AG09309 (cell line): ENCODE data around the gene GARS1.
"Not testable (repeated sequence)": the region's sequence is repeated elsewhere in the genome, so short reads cannot be mapped to it uniquely, and the experiment has no call there.

Experiments
- DNase-seq: peaks from one replicate; pipeline ENCODE4 v3.0.0-alpha.2; 2010; ENCODE audit warnings: low read depth
- H3K4me3 ChIP-seq: 2 replicates; pipeline ENCODE4 v1.5.1; 2011; ENCODE audit warnings: mild to moderate bottlenecking, low read depth, low read length, moderate library complexity; ENCODE audit not compliant: control insufficient read depth
- TF ChIP-seq, protein P1 (sequence below): IDR thresholded peaks from 2 replicates; pipeline ENCODE4 v1.5.1; 2011; ENCODE audit warnings: mild to moderate bottlenecking, low read depth, low read length, inconsistent platforms; ENCODE audit not compliant: insufficient read depth, control insufficient read depth; ENCODE audit errors: missing control alignments

GARS1 gene

DNA sequence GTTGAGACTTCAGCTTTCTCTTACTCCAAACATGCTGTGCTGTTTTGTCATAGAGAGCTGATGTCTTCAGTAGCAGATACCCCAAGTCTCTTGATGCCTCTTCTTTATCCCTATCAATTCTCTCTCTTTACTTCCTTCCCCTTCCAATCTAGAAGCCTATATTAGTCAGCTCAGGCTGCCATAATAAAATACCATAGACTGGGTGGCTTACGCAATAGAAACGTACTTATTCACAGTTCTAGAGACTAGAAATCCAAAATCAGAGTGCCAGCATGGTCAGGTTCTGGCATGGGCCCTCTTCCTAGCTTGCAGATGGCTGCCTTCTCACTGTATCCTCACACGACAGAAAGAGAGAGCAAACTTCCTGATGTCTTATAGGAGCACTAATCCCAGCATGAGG lies 9.0 kb upstream of the GARS1 start:
- H3K4me3 ChIP-seq: no peak overlapping the region
- TF ChIP-seq, protein P1, sequence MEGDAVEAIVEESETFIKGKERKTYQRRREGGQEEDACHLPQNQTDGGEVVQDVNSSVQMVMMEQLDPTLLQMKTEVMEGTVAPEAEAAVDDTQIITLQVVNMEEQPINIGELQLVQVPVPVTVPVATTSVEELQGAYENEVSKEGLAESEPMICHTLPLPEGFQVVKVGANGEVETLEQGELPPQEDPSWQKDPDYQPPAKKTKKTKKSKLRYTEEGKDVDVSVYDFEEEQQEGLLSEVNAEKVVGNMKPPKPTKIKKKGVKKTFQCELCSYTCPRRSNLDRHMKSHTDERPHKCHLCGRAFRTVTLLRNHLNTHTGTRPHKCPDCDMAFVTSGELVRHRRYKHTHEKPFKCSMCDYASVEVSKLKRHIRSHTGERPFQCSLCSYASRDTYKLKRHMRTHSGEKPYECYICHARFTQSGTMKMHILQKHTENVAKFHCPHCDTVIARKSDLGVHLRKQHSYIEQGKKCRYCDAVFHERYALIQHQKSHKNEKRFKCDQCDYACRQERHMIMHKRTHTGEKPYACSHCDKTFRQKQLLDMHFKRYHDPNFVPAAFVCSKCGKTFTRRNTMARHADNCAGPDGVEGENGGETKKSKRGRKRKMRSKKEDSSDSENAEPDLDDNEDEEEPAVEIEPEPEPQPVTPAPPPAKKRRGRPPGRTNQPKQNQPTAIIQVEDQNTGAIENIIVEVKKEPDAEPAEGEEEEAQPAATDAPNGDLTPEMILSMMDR: no peak
- DNase-seq: no peak

DNA sequence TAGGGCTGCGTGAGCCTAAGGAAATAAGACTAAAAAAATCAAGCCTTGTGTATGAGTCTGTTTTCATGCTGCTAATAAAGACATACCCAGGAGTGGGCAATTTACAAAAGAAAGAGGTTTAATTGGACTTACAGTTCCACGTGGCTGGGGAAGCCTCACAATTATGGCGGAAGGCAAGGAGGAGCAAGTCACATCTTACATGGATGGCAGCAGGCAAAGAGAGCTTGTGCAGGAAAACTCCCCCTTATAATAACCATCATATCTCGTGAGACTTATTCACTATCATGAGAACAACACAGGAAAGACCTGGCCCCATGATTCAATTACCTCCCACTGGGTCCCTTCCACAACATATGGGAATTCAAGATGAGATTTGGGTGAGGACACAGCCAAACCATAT lies 7.1 kb upstream of the GARS1 start:
- H3K4me3 ChIP-seq, DNase-seq: not testable (repeated sequence)

DNA sequence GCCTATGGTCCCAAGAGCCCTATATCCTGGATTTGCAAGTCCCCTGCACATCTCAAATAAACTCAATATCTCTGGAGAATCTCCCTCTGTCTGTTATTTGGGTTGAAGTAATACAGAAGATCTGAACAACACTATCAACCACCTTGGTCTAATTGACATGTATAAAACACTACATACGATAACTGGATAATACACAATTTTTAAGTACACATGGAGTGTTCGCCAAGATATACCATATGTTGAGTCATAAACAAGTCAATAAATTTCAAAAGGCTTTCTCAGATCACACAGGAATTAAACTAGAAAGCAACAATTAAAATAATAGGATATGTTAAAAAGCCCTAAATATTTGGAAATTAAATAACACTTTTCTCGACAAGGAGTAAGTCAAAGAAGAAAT lies 5.6 kb upstream of the GARS1 start:
- TF ChIP-seq, protein P1: no peak
- DNase-seq: no peak
- H3K4me3 ChIP-seq: no peak overlapping the region

DNA sequence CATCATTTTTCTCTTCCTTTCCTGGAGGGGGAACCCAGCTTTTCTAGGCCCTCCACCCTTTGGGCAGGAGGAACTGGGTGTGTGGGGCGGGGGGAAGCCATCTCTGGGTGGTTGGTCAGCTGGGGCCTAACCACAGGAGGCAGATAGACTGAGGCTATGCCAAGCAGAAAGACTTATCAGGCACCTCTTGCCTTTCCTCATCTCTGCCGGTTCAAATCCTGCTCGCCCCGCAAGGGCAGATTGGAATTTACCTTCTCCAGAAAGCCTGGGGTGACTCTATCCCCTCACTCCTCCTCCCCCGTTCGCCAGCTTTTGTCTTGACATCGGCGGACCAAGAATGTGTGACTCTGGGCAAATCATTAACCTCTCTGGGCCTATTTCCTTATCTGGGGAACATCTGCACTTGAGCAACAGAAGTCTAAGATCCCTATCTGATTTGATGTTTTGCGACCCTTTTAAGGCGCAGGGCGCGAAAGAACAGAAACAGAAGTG lies 584 bp upstream of the GARS1 start:
- DNase-seq: no peak
- TF ChIP-seq, protein P1: no peak
- H3K4me3 ChIP-seq: peak overlapping the region; percentile 71

DNA sequence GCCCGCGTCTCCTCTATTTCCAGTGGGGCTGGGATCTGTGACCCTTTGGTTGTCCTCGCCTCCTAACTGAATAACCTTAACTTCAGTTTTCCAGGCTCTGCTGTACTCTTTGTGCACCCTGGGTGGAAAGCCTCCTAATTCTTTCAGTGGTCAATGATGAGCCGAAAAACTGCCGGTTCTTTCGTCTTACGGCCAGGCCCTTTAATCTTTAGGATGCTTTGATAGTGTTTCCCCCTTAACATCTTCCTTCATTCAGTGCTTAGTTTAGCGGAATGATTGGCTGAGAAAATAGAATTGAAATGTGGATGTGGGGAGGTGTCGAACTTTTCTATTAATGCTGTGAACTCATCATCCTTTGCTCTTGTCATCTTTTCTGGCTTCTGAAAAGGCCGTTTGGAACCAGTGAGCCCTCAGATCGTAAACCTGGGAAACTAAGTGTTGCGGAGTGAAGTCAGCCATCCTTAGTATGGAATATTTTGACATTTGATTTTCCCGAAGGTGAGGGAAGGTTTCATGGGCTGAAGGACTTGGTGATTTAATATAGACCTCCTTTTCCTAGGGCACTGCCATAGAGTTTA lies 847 bp downstream of the GARS1 start:
- peak overlapping the region; percentile 71 for H3K4me3 ChIP-seq
- DNase-seq: no peak
- TF ChIP-seq, protein P1: no peak

DNA sequence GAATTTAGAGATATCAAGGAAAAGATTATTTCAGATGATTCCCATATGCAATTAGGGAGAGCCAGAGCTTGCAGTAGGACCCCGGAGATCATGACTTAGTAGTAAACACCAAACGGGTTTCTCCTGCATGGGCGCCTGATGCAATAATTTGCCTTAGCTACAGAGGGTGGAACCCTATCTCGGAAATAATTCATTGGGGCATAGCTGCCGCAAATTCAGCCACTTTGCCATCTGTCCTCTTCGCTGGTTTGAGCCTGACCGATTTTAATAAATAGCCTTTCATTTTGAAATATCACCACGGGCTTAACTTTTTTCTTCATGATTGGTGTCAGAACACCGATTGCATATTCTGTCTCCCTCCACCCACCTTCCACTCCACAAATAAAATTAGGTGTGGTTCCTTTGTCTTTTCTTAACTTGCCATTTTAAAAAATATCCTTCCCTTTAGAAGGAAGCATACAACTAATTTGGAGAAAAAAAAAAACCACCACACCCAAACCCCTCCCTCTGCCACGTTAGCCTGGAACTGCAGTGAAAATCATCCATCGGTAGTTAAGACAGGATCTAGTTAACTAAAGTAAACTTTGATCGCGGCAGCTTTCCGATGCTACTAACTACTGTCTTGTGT lies 1.4 kb downstream of the GARS1 start:
- TF ChIP-seq, protein P1: no peak
- peak overlapping the region; percentile 71 for H3K4me3 ChIP-seq
- no peak for DNase-seq

DNA sequence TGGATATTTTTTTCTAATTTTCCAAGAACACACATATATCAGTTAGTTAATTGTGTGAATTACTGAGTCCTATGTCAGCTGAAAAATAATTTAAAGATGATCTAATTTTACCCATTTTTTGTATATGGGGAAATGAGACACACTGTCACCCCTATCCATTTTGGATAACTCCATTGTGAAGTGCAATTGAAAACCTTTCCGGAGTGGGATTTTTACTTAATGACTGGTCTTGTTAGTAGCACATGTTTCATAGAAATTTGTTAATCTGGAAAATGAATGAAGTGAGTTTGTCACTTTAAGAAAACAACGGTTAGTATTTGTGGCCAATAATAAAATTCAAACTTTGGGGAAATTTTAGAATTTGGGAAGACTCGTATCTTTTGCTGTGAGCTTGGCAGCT lies 2.0 kb downstream of the GARS1 start:
- no peak for DNase-seq
- peak overlapping the region; percentile 71 for H3K4me3 ChIP-seq
- TF ChIP-seq, protein P1: no peak
